A673 (cell line): ENCODE data around the gene JAKMIP1. TPM values are rescaled to one million over a fixed set of nuclear protein-coding genes. Genes with fewer than 3 reads are reported as not detected.

ENCODE experiments used
- BruUV-seq: library from RNA; stranded (reverse); fragments of 400-500 nt; replicated peaks from 2 replicates; lab custom pipeline; 2021; lab: Mats Ljungman, UMichigan
- CTCF ChIA-PET: fragments of 300-600 bp; sonication (Branson Sonifier 250); formaldehyde crosslinking; loops from one replicate; lab custom pipeline; 2022; ENCODE audit warnings: antibody characterized with exemption; lab: Charles Lee
- POLR2A ChIA-PET: fragments of 300-600 bp; sonication (Branson Sonifier 250); formaldehyde crosslinking; loops from one replicate; lab custom pipeline; 2022; ENCODE audit warnings: antibody characterized with exemption; ENCODE audit not compliant: low non-redundant PET; lab: Charles Lee
- DNase-seq: peaks from one replicate; pipeline ENCODE4 v3.0.0-alpha.2; 2015; ENCODE audit warnings: low spot score
- H3K27ac ChIP-seq: fragments of 200-600 bp; sonication (generic); 2 replicates; pipeline ENCODE4 v1.5.1; 2016; ENCODE audit warnings: mixed run types, low read depth, mild to moderate bottlenecking, mixed read lengths, antibody characterized with exemption, low read length; ENCODE audit not compliant: poor library complexity, severe bottlenecking
- H3K27me3 ChIP-seq: fragments of 200-600 bp; sonication (generic); replicated peaks from 2 replicates; pipeline ENCODE4 v1.6.1; 2017; ENCODE audit warnings: mixed run types, low read depth, mild to moderate bottlenecking, mixed read lengths, antibody characterized with exemption, low read length; ENCODE audit not compliant: insufficient read depth, poor library complexity
- H3K36me3 ChIP-seq: fragments of 200-600 bp; sonication (generic); 2 replicates; pipeline ENCODE4 v1.6.1; 2016; ENCODE audit warnings: mixed run types, mild to moderate bottlenecking, mixed read lengths, antibody characterized with exemption, low read length; ENCODE audit not compliant: insufficient read depth, poor library complexity, severe bottlenecking
- H3K4me1 ChIP-seq: fragments of 200-600 bp; sonication (generic); 2 replicates; pipeline ENCODE4 v1.6.1; 2017; ENCODE audit warnings: mixed run types, mild to moderate bottlenecking, mixed read lengths, antibody characterized with exemption, low read length; ENCODE audit not compliant: insufficient read depth, poor library complexity, severe bottlenecking
- H3K4me3 ChIP-seq: fragments of 200-600 bp; sonication (generic); 2 replicates; pipeline ENCODE4 v1.5.1; 2016; ENCODE audit warnings: low read depth, mixed run types, mild to moderate bottlenecking, mixed read lengths, low read length; ENCODE audit not compliant: poor library complexity, severe bottlenecking
- H3K9me3 ChIP-seq: fragments of 200-600 bp; sonication (generic); 2 replicates; pipeline ENCODE4 v1.6.1; 2016; ENCODE audit warnings: mixed run types, low read depth, mild to moderate bottlenecking, mixed read lengths, antibody characterized with exemption, low read length; ENCODE audit not compliant: poor library complexity, severe bottlenecking
- EZH2 ChIP-seq: fragments of 200-600 bp; sonication (generic); IDR thresholded peaks from 2 replicates; pipeline ENCODE4 v1.6.1; 2017; ENCODE audit warnings: borderline replicate concordance, low read depth, mild to moderate bottlenecking, mixed read lengths, antibody characterized with exemption, low read length; ENCODE audit not compliant: poor library complexity, severe bottlenecking
- intact Hi-C: fragments of 100-400 bp; cut with micrococcal nuclease; formaldehyde crosslinking; loops from one replicate; pipeline ENCODE4 v1.10.0; 2022; ENCODE audit not compliant: unreplicated experiment
- total RNA-seq: library from RNA; stranded (reverse); gene quantifications from 2 replicates; pipeline ENCODE4 v1.2.3, GENCODE V29; 2021
- TF ChIP-seq, protein P1 (sequence below): fragments of 300-800, 200-600 bp; sonication (generic); conservative IDR thresholded peaks from 2 replicates; pipeline ENCODE4 v1.5.1; 2017; ENCODE audit warnings: low read depth, mild to moderate bottlenecking, antibody characterized with exemption, low read length, moderate library complexity, mixed read lengths

The JAKMIP1 gene
- total RNA-seq, 1 experiment from 2014 or later, result not detected

DNA sequence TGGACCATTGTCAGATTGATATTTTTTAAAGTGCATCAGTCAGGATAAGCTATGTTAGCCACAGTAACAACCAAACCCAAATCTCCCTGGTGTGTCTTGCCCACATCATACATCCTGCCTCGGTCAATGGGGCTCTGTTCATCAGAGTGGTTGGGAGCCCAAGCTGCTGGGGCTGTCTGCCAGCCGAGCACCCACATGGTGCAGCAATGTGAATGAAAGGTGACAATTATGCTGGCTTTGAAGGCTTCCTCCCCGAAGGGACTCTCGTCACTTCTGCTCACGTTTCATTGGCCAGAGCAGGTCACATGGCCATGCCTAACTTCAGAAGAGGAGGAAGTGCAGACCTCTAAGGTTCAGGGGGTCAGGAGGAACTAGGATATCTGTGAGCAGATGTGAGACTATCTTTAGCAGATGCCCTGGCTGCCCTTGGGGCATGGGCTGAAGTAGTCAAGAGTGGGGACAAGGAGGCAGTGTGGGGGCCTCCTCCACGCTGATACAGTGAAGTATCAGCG lies 1.3 kb upstream of the JAKMIP1 start:
- no peak for DNase-seq
- Histone ChIP-seq H3K4me1 (no peaks in the 10 kb centered on the region), H3K27ac (no peak overlapping the region), H3K4me3 (no peak overlapping the region), H3K9me3 (no peaks in the 10 kb centered on the region), H3K36me3 (no peaks in the 10 kb centered on the region), H3K27me3 (peaks cover 57% of the 10 kb centered on the region)
- no TSS peak for BruUV-seq
- TF ChIP-seq EZH2, result no peak
- TF ChIP-seq, protein P1, sequence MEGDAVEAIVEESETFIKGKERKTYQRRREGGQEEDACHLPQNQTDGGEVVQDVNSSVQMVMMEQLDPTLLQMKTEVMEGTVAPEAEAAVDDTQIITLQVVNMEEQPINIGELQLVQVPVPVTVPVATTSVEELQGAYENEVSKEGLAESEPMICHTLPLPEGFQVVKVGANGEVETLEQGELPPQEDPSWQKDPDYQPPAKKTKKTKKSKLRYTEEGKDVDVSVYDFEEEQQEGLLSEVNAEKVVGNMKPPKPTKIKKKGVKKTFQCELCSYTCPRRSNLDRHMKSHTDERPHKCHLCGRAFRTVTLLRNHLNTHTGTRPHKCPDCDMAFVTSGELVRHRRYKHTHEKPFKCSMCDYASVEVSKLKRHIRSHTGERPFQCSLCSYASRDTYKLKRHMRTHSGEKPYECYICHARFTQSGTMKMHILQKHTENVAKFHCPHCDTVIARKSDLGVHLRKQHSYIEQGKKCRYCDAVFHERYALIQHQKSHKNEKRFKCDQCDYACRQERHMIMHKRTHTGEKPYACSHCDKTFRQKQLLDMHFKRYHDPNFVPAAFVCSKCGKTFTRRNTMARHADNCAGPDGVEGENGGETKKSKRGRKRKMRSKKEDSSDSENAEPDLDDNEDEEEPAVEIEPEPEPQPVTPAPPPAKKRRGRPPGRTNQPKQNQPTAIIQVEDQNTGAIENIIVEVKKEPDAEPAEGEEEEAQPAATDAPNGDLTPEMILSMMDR, result no peak
- intact Hi-C loops, result no loop called here
- POLR2A ChIA-PET, result no interaction called here
- CTCF ChIA-PET, result no interaction called here

DNA sequence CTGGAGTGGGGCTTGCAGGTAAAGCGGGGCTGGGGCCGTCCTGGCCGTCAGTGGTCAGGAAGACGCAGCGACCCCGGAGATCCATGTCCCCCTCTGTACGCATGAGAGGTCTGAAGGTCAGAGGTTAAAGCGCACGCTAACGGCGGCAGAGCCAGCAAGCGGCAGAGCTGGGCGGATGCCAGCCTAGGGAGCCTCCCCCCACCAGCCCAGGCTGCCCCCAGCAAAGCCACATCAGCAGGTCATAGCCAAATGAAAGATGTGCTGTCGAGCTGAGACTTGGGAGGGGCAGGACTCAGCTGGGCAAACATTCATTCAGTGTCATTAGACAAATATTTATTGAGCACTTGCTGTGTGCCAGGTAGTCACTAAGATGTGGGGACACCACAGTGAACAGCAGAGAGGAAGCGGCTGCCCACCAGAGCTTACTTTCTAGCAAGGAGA lies 593 bp upstream of the JAKMIP1 start:
- no peak for DNase-seq
- no TSS peak for BruUV-seq
- Histone ChIP-seq H3K4me3 (peak overlapping the region; percentile 37), H3K36me3 (no peaks in the 10 kb centered on the region), H3K27me3 (peaks cover 60% of the 10 kb centered on the region), H3K27ac (no peak overlapping the region), H3K4me1 (no peaks in the 10 kb centered on the region), H3K9me3 (no peaks in the 10 kb centered on the region)
- TF ChIP-seq, protein P1, result no peak
- no peak for TF ChIP-seq EZH2
- intact Hi-C loops, result no loop called here
- ChIA-PET CTCF (interaction anchor here (0.6 to 0.9 kb wide), 2 partner anchors 50 to 256 kb away, joined by 4 read pairs; no protein-coding TSS in a partner anchor), POLR2A (no interaction called here)

DNA sequence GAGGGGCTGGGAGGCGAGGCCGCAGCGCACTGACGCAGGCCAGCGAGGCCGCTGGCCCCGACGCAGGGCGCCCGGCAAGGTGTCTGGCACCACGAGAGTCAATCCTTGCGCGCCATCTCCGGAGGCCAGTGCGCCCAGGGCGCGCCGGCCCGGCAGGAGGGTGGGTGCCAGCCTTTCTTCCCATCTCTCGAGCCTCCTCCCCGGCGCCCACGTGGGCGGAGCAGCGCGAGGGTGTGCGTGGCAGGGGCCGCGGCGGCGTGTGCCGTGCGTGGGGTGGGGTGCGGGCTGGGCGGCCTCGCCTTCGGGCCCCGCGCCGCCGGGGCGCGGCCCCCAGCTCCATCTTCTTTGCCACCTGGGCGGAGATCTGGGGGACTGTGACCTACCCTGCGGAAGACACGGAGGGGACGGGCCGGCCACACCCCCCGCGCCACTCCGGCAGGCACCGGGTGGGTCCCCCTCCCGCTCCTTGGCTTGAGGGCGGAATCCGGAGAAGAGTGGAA lies 877 bp downstream of the JAKMIP1 start:
- no TSS peak for BruUV-seq
- H3K4me3 ChIP-seq, result peak overlapping the region; percentile 46
- POLR2A ChIA-PET, result no interaction called here
- no peaks in the 10 kb centered on the region for H3K9me3 ChIP-seq
- no peaks in the 10 kb centered on the region for H3K4me1 ChIP-seq
- peak; percentile 45 for TF ChIP-seq EZH2
- TF ChIP-seq, protein P1, result no peak
- peaks cover 65% of the 10 kb centered on the region for H3K27me3 ChIP-seq
- no peak overlapping the region for H3K27ac ChIP-seq
- no peak for DNase-seq
- intact Hi-C loops, result no loop called here
- H3K36me3 ChIP-seq, result no peaks in the 10 kb centered on the region
- CTCF ChIA-PET, result no interaction called here
